ENCODE measurements around the gene ULK4.
"Not testable (repeated sequence)": the region's sequence is repeated elsewhere in the genome, so short reads cannot be mapped to it uniquely, and the experiment has no call there.

ULK4 gene

GRCh38 chr3:41768363-41768762 is 193.5 kb downstream of the ULK4 start:
- no peak for DNase-seq (ENCODE audit: low read depth in 3 of 3)

- DNase-seq (ENCODE audit: low read depth in 3 of 3) = not testable (repeated sequence)
These were observed 199.0 kb downstream of the ULK4 start for GRCh38 chr3:41762867-41763266.

GRCh38 chr3:41753651-41754050 is 208.3 kb downstream of the ULK4 start:
- no peak for DNase-seq (ENCODE audit: low read depth in 3 of 3)

GRCh38 chr3:41751597-41751996 is 210.3 kb downstream of the ULK4 start:
- no peak for DNase-seq (ENCODE audit: low read depth in 3 of 3)

GRCh38 chr3:41749988-41750387 is 211.9 kb downstream of the ULK4 start:
- no peak for DNase-seq (ENCODE audit: low read depth in 3 of 3)

GRCh38 chr3:41746215-41746614 is 215.7 kb downstream of the ULK4 start:
- DNase-seq (ENCODE audit: low read depth in 3 of 3) = no peak

GRCh38 chr3:41742121-41742520 is 219.8 kb downstream of the ULK4 start:
- DNase-seq (ENCODE audit: low read depth in 3 of 3) = no peak

GRCh38 chr3:41740374-41740886 is 221.5 kb downstream of the ULK4 start:
- no peak for DNase-seq (ENCODE audit: low read depth in 3 of 3)

- no peak for DNase-seq (ENCODE audit: low read depth in 3 of 3)
These were observed 235.0 kb downstream of the ULK4 start for GRCh38 chr3:41726891-41727290.

GRCh38 chr3:41717641-41718040 is 244.3 kb downstream of the ULK4 start:
- no peak for DNase-seq (ENCODE audit: low read depth in 3 of 3)

- no peak for DNase-seq (ENCODE audit: low read depth in 3 of 3)
These were observed 245.4 kb downstream of the ULK4 start for GRCh38 chr3:41716471-41716870.

- DNase-seq (ENCODE audit: low read depth in 3 of 3) = no peak
These were observed 246.5 kb downstream of the ULK4 start for GRCh38 chr3:41715376-41715775.

GRCh38 chr3:41711651-41712050 is 250.3 kb downstream of the ULK4 start:
- DNase-seq (ENCODE audit: low read depth in 3 of 3) = no peak

- no peak for DNase-seq (ENCODE audit: low read depth in 3 of 3)
These were observed 251.1 kb downstream of the ULK4 start for GRCh38 chr3:41710646-41711388.

GRCh38 chr3:41709213-41709612 is 252.7 kb downstream of the ULK4 start:
- DNase-seq (ENCODE audit: low read depth in 3 of 3) = not testable (repeated sequence)

- DNase-seq (ENCODE audit: low read depth in 3 of 3) = no peak
These were observed 253.7 kb downstream of the ULK4 start for GRCh38 chr3:41708176-41708575.

GRCh38 chr3:41705893-41706292 is 256.0 kb downstream of the ULK4 start:
- no peak for DNase-seq (ENCODE audit: low read depth in 3 of 3)

- DNase-seq (ENCODE audit: low read depth in 3 of 3) = no peak
These were observed 260.7 kb downstream of the ULK4 start for GRCh38 chr3:41701191-41701698.

GRCh38 chr3:41700155-41700554 is 261.7 kb downstream of the ULK4 start:
- no peak for DNase-seq (ENCODE audit: low read depth in 3 of 3)

- no peak for DNase-seq (ENCODE audit: low read depth in 3 of 3)
These were observed 263.0 kb downstream of the ULK4 start for GRCh38 chr3:41698898-41699297.

- no peak for DNase-seq (ENCODE audit: low read depth in 3 of 3)
These were observed 264.2 kb downstream of the ULK4 start for GRCh38 chr3:41697702-41698101.

- not testable (repeated sequence) for DNase-seq (ENCODE audit: low read depth in 3 of 3)
These were observed 266.1 kb downstream of the ULK4 start for GRCh38 chr3:41695806-41696205.

- no peak for DNase-seq (ENCODE audit: low read depth in 3 of 3)
These were observed 268.1 kb downstream of the ULK4 start for GRCh38 chr3:41693799-41694198.

Data from stimulated activated CD4-positive, alpha-beta T cell treated with anti-CD3 and anti-CD28 coated beads, TNF-alpha, amount 100 ng/mL, for 48 hours (primary cell).